ENCODE measurements around the gene MCC.

Gene MCC

DNA sequence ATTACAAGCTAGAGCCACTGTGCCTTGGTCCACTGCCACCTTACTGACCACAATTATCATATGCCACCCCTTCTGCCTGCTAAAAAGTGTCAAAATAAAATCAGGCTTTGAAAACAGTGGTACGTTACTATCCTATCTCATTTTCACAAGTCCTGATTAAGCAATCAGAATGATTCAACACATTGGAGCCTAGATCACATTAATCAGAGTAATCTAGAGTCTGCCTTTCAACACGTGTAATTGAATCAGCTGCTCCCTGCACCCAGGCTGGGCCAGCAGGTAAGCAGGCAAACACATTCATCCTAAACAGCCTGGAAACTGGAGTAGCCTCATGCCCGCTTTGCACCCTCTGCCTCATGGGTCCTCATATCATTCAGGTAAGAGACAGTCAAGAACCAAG is 325.5 kb downstream of the MCC start:
- peak; percentile 79 for DNase-seq (ENCODE audit: low read depth)
- H3K4me3 ChIP-seq (ENCODE audit: control insufficient read depth, low read depth, low read length) = no peak overlapping the region
- TF ChIP-seq, protein P1, sequence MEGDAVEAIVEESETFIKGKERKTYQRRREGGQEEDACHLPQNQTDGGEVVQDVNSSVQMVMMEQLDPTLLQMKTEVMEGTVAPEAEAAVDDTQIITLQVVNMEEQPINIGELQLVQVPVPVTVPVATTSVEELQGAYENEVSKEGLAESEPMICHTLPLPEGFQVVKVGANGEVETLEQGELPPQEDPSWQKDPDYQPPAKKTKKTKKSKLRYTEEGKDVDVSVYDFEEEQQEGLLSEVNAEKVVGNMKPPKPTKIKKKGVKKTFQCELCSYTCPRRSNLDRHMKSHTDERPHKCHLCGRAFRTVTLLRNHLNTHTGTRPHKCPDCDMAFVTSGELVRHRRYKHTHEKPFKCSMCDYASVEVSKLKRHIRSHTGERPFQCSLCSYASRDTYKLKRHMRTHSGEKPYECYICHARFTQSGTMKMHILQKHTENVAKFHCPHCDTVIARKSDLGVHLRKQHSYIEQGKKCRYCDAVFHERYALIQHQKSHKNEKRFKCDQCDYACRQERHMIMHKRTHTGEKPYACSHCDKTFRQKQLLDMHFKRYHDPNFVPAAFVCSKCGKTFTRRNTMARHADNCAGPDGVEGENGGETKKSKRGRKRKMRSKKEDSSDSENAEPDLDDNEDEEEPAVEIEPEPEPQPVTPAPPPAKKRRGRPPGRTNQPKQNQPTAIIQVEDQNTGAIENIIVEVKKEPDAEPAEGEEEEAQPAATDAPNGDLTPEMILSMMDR (conservative IDR thresholded peaks at IDR 0.05; ENCODE audit: control insufficient read depth, insufficient read depth, low read depth, low read length) = no peak

DNA sequence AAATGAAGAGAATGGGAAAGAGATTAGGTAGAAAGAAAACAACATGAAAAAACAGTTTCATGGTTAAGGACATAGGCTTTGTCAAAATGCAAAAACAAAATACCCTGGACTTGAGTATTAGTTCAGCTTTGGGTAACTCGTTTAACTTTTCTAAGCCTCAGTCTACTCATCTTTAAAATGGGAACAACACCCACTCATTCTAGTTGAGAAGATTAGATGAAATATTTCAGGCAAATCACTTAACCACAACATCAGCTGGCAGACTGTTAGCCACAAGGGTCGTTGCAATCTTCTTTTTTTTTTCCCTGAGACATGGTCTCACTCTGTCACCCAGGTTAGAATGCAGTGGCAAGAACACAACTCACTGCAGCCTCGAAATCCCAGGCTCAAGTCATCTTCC is 326.0 kb downstream of the MCC start:
- no peak for DNase-seq (ENCODE audit: low read depth)
- TF ChIP-seq, protein P1 (conservative IDR thresholded peaks at IDR 0.05; ENCODE audit: control insufficient read depth, insufficient read depth, low read depth, low read length) = no peak
- H3K4me3 ChIP-seq (ENCODE audit: control insufficient read depth, low read depth, low read length) = no peak overlapping the region

DNA sequence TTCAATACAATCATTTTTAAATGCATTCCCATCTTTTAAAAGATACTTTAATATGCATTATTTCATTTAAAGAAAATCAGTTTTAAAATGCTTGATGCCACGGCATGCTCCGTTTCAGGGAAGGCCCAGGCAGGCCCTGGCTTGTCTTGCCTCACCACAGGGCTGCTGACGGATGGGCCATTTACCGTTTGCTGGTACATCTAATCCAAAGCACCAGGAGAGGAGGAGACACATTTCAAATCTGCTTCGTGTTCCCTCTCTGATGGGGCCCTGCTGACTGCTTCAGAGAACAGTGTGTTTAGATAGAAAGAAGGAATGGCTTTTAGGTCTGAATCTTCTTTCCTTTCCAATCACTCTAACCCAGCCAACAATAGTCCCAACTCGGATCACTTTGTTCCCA is 326.4 kb downstream of the MCC start:
- TF ChIP-seq, protein P1 (conservative IDR thresholded peaks at IDR 0.05; ENCODE audit: control insufficient read depth, insufficient read depth, low read depth, low read length) = no peak
- no peak overlapping the region for H3K4me3 ChIP-seq (ENCODE audit: control insufficient read depth, low read depth, low read length)
- no peak for DNase-seq (ENCODE audit: low read depth)

DNA sequence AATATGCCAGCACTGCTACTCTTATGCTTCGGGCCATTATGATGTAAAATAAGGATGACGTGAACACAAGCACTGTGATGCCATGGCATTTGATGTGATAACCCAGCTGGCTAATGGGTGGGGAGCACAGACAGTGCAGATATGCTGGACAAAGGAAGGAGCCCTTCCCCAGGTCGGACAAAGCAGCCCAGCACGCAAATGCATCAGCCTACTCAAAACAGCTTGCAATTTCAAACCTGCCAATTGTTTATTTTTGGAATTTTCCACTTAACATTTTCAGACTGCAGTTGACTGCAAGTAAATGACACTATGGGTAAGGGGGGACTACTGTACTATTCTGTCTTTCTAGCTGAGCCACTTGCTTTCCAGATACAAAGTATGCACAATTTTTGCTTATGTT is 330.4 kb downstream of the MCC start:
- DNase-seq (ENCODE audit: low read depth) = no peak

DNA sequence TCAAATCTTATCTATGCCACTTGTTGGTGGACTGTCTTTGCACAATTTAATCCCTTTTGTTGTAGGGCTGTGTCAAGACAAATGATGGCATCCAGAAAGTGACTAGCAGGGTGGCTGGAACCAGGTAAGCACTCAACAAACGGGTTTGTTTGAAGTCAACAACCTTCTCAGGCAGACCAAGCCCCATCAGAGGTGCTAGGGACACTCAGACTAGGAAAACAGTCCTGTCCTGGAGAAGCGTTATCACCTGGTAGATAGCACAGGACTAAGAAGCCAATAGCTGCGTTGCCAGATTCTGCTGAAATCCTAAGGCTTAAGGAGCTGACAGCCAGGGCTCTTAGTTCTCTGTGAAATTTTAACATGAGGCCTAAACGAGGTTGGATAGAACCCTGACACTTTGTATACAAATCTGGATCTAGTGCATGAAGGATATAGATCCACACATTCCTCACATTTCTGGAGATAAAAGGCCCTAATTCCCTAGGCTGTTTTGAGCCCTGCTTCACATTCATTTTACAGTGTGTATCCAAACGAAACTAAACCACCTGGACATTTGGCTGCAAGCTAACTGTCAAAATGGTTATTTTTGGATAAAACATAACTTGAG is 331.9 kb downstream of the MCC start:
- no peak overlapping the region for H3K4me3 ChIP-seq (ENCODE audit: control insufficient read depth, low read depth, low read length)
- DNase-seq (ENCODE audit: low read depth) = no peak
- TF ChIP-seq, protein P1 (conservative IDR thresholded peaks at IDR 0.05; ENCODE audit: control insufficient read depth, insufficient read depth, low read depth, low read length) = no peak

More for the DNA sequence above, 330.4 kb downstream of the MCC start:
- no peak overlapping the region for H3K4me3 ChIP-seq (ENCODE audit: control insufficient read depth, low read depth, low read length)
- TF ChIP-seq, protein P1 (conservative IDR thresholded peaks at IDR 0.05; ENCODE audit: control insufficient read depth, insufficient read depth, low read depth, low read length) = no peak

DNA sequence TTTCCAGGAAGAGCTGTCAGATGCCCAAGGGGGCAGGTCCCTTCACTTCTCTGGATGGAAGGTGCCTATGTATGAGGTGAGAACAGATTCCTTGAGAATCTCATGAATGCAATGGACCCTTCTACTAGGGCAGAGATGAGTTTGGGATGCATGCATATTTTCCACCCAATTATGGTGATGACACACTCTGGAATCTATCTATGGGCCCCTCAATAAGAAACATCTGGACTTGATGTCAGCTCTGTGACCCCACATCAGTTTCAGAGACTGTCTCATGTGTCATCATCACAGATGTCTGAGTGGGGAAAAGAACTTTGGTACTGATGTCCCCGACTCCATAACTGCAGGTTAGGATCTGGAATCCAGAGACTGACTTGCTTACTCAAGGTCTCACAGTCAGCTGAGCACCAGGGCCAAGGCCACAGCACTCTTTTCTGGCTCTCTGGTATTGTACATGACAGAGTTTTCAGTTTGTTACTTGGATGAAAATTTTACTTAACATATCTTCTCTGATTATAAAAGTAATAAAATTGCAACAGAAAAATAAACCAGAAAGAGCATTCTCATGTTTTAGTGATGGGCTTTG is 334.6 kb downstream of the MCC start:
- TF ChIP-seq, protein P1 (conservative IDR thresholded peaks at IDR 0.05; ENCODE audit: control insufficient read depth, insufficient read depth, low read depth, low read length) = no peak
- H3K4me3 ChIP-seq (ENCODE audit: control insufficient read depth, low read depth, low read length) = no peak overlapping the region
- peak; percentile 82 for DNase-seq (ENCODE audit: low read depth)
